ENCODE results near the gene PYGL.
"Not testable (repeated sequence)": the region's sequence is repeated elsewhere in the genome, so short reads cannot be mapped to it uniquely, and the experiment has no call there.

Gene PYGL

GRCh38 chr14:50901361-50901760 lies 42.9 kb downstream of the PYGL start:
- Histone ChIP-seq H3K36me3 (ENCODE audit: insufficient read depth, low read length) (peaks cover 21% of the 10 kb centered on the region), H3K27ac (ENCODE audit: low read depth, low read length) (no peak overlapping the region), H3K79me2 (ENCODE audit: control insufficient read depth, insufficient read depth, low read length, unreplicated experiment) (no peaks in the 10 kb centered on the region), H3K4me1 (ENCODE audit: control insufficient read depth, insufficient read depth, low read length, unreplicated experiment) (no peaks in the 10 kb centered on the region), H2AFZ (ENCODE audit: low read length, unreplicated experiment) (no peak overlapping the region), H3K4me3 (ENCODE audit: low read depth, low read length) (no peak overlapping the region), H3K27me3 (ENCODE audit: insufficient read depth, low read length) (no peaks in the 10 kb centered on the region)

- Histone ChIP-seq H3K4me1 (ENCODE audit: control insufficient read depth, insufficient read depth, low read length, unreplicated experiment) (no peaks in the 10 kb centered on the region), H2AFZ (ENCODE audit: low read length, unreplicated experiment) (no peak overlapping the region), H3K4me3 (ENCODE audit: low read depth, low read length) (no peak overlapping the region), H3K27ac (ENCODE audit: low read depth, low read length) (no peak overlapping the region), H3K27me3 (ENCODE audit: insufficient read depth, low read length) (no peaks in the 10 kb centered on the region), H3K79me2 (ENCODE audit: control insufficient read depth, insufficient read depth, low read length, unreplicated experiment) (no peaks in the 10 kb centered on the region), H3K36me3 (ENCODE audit: insufficient read depth, low read length) (0 out of 2 replicates have a peak, but pooled peaks cover 6% of the 10 kb centered on the region)
These were observed 46.6 kb downstream of the PYGL start for GRCh38 chr14:50897658-50898175.

GRCh38 chr14:50897005-50897404 lies 47.3 kb downstream of the PYGL start:
- H2AFZ ChIP-seq (ENCODE audit: low read length, unreplicated experiment); H3K4me1 ChIP-seq (ENCODE audit: control insufficient read depth, insufficient read depth, low read length, unreplicated experiment); H3K36me3 ChIP-seq (ENCODE audit: insufficient read depth, low read length); H3K27ac ChIP-seq (ENCODE audit: low read depth, low read length); H3K79me2 ChIP-seq (ENCODE audit: control insufficient read depth, insufficient read depth, low read length, unreplicated experiment); H3K4me3 ChIP-seq (ENCODE audit: low read depth, low read length); H3K27me3 ChIP-seq (ENCODE audit: insufficient read depth, low read length): not testable (repeated sequence)

- H3K79me2 ChIP-seq (ENCODE audit: control insufficient read depth, insufficient read depth, low read length, unreplicated experiment); H3K4me3 ChIP-seq (ENCODE audit: low read depth, low read length); H3K4me1 ChIP-seq (ENCODE audit: control insufficient read depth, insufficient read depth, low read length, unreplicated experiment); H3K27ac ChIP-seq (ENCODE audit: low read depth, low read length); H3K36me3 ChIP-seq (ENCODE audit: insufficient read depth, low read length); H3K27me3 ChIP-seq (ENCODE audit: insufficient read depth, low read length); H2AFZ ChIP-seq (ENCODE audit: low read length, unreplicated experiment): not testable (repeated sequence)
These were observed 47.9 kb downstream of the PYGL start for GRCh38 chr14:50896421-50896820.

GRCh38 chr14:50892255-50892654 lies 52.0 kb downstream of the PYGL start:
- Histone ChIP-seq H3K79me2 (ENCODE audit: control insufficient read depth, insufficient read depth, low read length, unreplicated experiment) (no peaks in the 10 kb centered on the region), H3K27me3 (ENCODE audit: insufficient read depth, low read length) (no peaks in the 10 kb centered on the region), H3K4me1 (ENCODE audit: control insufficient read depth, insufficient read depth, low read length, unreplicated experiment) (no peaks in the 10 kb centered on the region), H3K36me3 (ENCODE audit: insufficient read depth, low read length) (no peaks in the 10 kb centered on the region), H3K27ac (ENCODE audit: low read depth, low read length) (no peak overlapping the region), H2AFZ (ENCODE audit: low read length, unreplicated experiment) (no peak overlapping the region), H3K4me3 (ENCODE audit: low read depth, low read length) (no peak overlapping the region)

GRCh38 chr14:50887476-50887875 lies 56.8 kb downstream of the PYGL start:
- H3K79me2 ChIP-seq (ENCODE audit: control insufficient read depth, insufficient read depth, low read length, unreplicated experiment): no peaks in the 10 kb centered on the region

GRCh38 chr14:50883827-50884197 lies 60.5 kb downstream of the PYGL start:
- no peaks in the 10 kb centered on the region for H3K79me2 ChIP-seq (ENCODE audit: control insufficient read depth, insufficient read depth, low read length, unreplicated experiment)
- H3K36me3 ChIP-seq (ENCODE audit: insufficient read depth, low read length): no peaks in the 10 kb centered on the region
- H3K27me3 ChIP-seq (ENCODE audit: insufficient read depth, low read length): no peaks in the 10 kb centered on the region
- H3K4me1 ChIP-seq (ENCODE audit: control insufficient read depth, insufficient read depth, low read length, unreplicated experiment): no peaks in the 10 kb centered on the region
- H2AFZ ChIP-seq (ENCODE audit: low read length, unreplicated experiment): no peak overlapping the region
- H3K4me3 ChIP-seq (ENCODE audit: low read depth, low read length): no peak overlapping the region
- H3K27ac ChIP-seq (ENCODE audit: low read depth, low read length): no peak overlapping the region

More at GRCh38 chr14:50887476-50887875, 56.8 kb downstream of the PYGL start:
- Histone ChIP-seq H3K4me1 (ENCODE audit: control insufficient read depth, insufficient read depth, low read length, unreplicated experiment) (no peaks in the 10 kb centered on the region), H3K27ac (ENCODE audit: low read depth, low read length) (no peak overlapping the region), H2AFZ (ENCODE audit: low read length, unreplicated experiment) (no peak overlapping the region), H3K27me3 (ENCODE audit: insufficient read depth, low read length) (no peaks in the 10 kb centered on the region), H3K4me3 (ENCODE audit: low read depth, low read length) (no peak overlapping the region), H3K36me3 (ENCODE audit: insufficient read depth, low read length) (no peaks in the 10 kb centered on the region)

GRCh38 chr14:50882932-50883826 lies 61.1 kb downstream of the PYGL start:
- Histone ChIP-seq H3K27me3 (ENCODE audit: insufficient read depth, low read length) (no peaks in the 10 kb centered on the region), H3K27ac (ENCODE audit: low read depth, low read length) (no peak overlapping the region), H3K4me3 (ENCODE audit: low read depth, low read length) (no peak overlapping the region), H2AFZ (ENCODE audit: low read length, unreplicated experiment) (no peak overlapping the region), H3K79me2 (ENCODE audit: control insufficient read depth, insufficient read depth, low read length, unreplicated experiment) (no peaks in the 10 kb centered on the region), H3K36me3 (ENCODE audit: insufficient read depth, low read length) (no peaks in the 10 kb centered on the region), H3K4me1 (ENCODE audit: control insufficient read depth, insufficient read depth, low read length, unreplicated experiment) (no peaks in the 10 kb centered on the region)

GRCh38 chr14:50875359-50876070 lies 68.8 kb downstream of the PYGL start:
- no peaks in the 10 kb centered on the region for H3K36me3 ChIP-seq (ENCODE audit: insufficient read depth, low read length)
- no peak overlapping the region for H2AFZ ChIP-seq (ENCODE audit: low read length, unreplicated experiment)
- H3K4me1 ChIP-seq (ENCODE audit: control insufficient read depth, insufficient read depth, low read length, unreplicated experiment): no peaks in the 10 kb centered on the region
- H3K4me3 ChIP-seq (ENCODE audit: low read depth, low read length): no peak overlapping the region
- H3K27ac ChIP-seq (ENCODE audit: low read depth, low read length): no peak overlapping the region
- H3K79me2 ChIP-seq (ENCODE audit: control insufficient read depth, insufficient read depth, low read length, unreplicated experiment): no peaks in the 10 kb centered on the region
- peaks cover 50% of the 10 kb centered on the region for H3K27me3 ChIP-seq (ENCODE audit: insufficient read depth, low read length)

GRCh38 chr14:50874757-50875156 lies 69.5 kb downstream of the PYGL start:
- Histone ChIP-seq H3K4me3 (ENCODE audit: low read depth, low read length) (no peak overlapping the region), H2AFZ (ENCODE audit: low read length, unreplicated experiment) (no peak overlapping the region), H3K36me3 (ENCODE audit: insufficient read depth, low read length) (no peaks in the 10 kb centered on the region), H3K4me1 (ENCODE audit: control insufficient read depth, insufficient read depth, low read length, unreplicated experiment) (no peaks in the 10 kb centered on the region), H3K27me3 (ENCODE audit: insufficient read depth, low read length) (peaks cover 57% of the 10 kb centered on the region), H3K79me2 (ENCODE audit: control insufficient read depth, insufficient read depth, low read length, unreplicated experiment) (no peaks in the 10 kb centered on the region), H3K27ac (ENCODE audit: low read depth, low read length) (no peak overlapping the region)
